Keratinocyte (primary cell): Measurements from ENCODE around the gene RNASE13.

Source experiments
- CTCF ChIP-seq, 3 experiments: IDR thresholded peaks in 1 of 3; conservative IDR thresholded peaks in 1 of 3; optimal IDR thresholded peaks in 1 of 3; 2 replicates in 2 of 3; 3 replicates in 1 of 3; pipeline versions ENCODE3 to v1.5.1; 2011; ENCODE audit warnings: low read length in 3 of 3, mild to moderate bottlenecking in 3 of 3, moderate library complexity in 2 of 3, control low read depth in 1 of 3, inconsistent platforms in 1 of 3; ENCODE audit not compliant: insufficient read depth in 2 of 3; ENCODE audit errors: extremely low read depth in 1 of 3
- EZH2 ChIP-seq: IDR thresholded peaks from one replicate; pipeline ENCODE4 v1.6.1; 2012; ENCODE audit warnings: inconsistent platforms, mild to moderate bottlenecking, low read length, moderate library complexity

- TF ChIP-seq CTCF (optimal IDR thresholded peaks at IDR 0.05 in 1 of 3, IDR thresholded peaks at IDR 0.05 in 1 of 3, conservative IDR thresholded peaks at IDR 0.05 in 1 of 3; ENCODE audit: extremely low read depth in 1 of 3, insufficient read depth in 2 of 3, low read length in 3 of 3) (no peak), EZH2 (no peak)
Measured at GRCh38 chr14:21077672-21078071, 43.1 kb upstream of the RNASE13 start.
